Amniotic stem cell (primary cell): Measurements from ENCODE around the gene LAMC3.

Experiments used
- DNase-seq: peaks from one replicate; lab custom pipeline; 2025; lab: John Stamatoyannopoulos, UW

Gene LAMC3

DNA sequence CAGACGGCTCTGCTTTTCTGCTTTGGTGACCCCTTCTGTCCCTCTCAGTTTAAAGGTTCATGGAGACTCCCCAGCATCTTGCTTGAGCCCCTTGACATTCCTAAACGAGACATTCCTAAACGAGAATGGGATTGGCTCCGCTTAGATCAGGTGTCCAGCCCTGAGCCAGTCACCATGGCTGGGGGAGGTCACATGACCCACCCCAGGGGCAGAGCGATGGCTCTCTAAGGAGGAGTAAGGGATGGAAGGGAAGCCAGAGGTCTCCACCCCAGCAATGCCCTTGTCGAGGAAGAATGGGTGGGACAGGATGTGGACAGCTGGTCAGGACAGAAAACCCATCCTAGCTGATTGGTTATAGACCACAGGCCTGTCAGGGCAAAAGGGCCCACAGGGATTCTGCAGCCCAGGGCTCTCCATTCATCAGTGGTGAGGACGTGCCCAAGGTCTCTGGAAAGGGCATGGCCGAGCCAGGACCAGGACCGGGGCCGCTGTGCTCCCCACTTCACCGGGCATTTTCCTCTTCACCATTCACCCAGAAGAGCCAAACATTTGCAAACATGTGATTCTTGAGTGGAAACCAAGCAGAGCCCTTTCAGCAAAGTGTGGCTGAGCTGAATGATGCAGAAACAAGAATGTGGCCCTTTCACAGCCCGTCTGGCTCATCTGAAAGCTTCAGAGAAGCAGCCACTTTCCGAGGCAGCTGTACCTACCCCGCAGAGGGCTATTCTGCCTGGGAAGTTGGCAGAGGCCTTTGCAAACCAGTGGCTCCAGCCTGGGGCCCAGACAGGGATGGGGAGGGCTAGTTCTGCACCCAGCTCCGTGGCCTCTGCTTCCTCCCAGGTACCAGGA is 67.6 kb downstream of the LAMC3 start:
- no peak for DNase-seq

DNA sequence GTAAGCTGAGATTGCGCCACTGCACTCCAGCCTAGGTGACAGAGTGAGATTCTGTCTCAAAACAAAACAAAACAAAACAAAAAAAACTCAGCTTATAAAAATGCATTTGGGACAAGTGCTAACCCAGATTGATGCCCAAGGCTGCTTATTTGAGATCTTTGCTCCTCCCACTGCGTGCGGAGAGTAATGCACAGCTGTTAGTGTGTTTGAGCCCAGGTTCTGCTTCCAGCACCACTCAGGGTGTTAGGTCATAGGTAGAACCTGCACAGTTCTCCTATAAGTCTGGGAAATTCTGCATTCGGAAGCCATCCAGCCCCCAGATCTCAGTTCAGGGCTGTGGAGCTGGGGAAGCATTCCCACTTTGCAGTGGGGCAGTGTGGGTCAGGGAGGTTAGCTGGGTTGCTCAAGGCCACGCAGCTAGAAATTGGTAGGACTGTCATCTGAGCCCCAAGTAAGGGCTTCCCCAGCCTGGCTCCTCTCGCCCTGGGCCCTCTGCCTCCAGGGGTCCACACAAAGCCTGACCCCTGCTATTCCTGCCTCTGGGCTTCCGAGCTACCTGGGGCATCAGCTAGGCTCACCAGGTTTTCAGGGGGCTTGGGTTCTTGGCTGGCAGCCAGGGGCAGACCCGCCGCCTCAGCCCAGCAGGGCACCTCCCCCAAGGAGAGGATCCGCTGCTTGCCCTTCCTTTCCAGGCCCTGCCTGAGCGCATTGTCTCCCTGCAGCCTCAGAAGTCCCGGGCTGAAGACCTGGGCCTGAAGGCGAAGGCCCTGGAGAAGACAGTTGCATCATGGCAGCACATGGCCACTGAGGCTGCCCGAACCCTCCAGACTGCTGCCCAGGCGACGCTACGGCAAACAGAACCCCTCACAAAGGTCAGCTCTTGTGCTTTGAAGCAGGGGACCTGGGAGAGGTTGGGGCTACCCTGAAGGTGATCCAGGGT is 69.7 kb downstream of the LAMC3 start:
- no peak for DNase-seq

DNA sequence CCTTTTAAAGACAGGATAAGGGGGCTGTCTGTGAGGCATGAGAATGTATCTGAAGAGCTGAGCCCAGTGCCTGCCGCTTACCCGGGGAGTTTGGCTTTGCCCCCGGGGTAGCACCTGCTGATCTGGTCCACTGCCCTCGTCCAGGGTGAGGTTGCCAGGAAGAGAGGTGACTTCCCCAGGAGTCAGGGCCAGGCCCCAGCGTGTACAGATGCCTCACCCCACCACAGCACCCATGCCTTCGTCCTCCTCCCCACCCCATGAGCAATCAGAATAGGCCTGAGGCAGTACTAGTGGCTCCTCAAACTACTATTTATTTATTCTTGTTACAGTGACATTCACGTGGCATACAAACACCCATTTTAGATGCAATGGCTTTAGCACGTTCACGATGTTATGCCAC is 71.6 kb downstream of the LAMC3 start:
- DNase-seq: no peak

DNA sequence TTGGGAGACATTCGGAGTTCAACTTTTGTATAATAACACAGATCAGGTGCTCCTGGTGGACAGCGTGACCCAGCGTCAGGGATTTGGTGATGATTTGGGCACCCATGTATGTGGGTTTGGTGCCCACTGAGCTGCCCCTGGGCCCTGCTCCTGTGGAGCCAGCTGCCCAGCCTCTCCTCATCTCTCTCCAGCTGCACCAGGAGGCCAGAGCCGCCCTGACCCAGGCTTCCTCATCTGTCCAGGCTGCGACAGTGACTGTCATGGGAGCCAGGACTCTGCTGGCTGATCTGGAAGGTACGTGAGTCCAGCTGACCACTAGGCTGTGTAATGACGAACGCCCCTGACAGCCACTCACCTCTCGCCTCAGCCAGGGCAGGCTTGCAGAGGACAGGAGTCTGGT is 72.9 kb downstream of the LAMC3 start:
- DNase-seq: no peak

DNA sequence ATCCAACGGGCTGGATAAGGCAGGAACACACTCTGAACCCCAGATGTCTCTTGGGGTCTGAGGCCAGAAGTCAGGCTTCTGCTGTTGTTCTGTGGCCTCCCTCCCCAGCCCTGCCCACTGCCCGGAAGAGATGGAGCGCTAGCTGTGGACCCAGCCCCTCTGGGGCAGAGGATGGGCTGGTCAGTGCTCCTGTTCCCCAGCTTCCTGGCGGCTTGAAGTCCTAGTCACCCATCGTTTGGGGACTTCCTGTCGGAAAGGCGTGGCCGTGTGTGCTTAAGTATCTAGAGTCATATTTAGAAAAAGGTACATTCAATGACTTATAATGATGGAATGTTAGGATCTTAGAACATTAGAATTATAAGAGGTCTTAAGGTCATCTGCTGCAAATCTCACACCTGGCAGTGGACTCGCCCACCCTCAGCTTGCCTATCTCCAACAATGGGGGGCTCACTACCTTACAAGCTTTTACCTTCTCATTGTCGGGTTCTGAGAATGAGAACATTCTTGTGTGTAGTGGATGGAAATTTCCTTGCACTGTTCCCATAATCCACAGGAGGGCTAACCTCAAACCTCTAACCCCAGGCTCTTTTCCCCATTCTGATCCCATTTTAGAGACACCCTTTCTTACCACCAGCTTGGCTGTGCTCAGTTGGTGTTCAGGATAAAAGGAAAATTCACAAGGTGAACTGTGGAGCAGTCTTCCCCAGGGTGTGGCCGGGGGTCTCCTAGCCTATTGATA is 74.0 kb downstream of the LAMC3 start:
- no peak for DNase-seq

DNA sequence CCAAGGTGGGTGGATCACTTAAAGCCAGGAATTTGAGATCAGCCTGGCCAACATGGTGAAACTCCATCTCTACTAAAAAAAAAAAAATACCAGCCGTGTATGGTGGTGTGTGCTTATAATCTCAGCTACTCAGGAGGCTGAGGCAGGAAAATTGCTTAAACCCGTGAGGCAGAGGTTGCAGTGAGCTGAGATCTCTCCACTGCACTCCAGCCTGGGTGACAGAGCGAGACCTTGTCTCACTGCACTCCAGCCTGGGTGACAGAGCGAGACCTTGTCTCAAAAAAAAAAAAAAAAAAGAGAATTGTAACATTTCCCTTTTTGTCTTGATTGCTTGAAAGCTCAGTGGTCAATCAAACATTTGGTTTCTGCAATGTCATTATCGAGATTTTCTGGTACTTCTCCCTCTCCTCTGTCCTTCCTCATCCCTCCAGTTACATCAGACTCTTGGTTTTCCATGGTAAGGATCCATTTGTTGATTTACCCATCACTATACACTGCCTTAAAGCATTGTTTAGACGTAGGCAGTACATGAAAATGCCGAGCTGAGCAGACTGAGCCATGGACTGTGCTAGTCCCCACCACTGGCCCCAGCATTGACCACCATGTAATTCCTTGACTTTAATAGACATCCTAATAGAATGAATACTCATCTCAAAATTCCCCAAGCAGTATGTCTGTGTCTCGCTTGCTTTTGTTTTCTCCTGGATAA is 75.8 kb downstream of the LAMC3 start:
- no peak for DNase-seq

DNA sequence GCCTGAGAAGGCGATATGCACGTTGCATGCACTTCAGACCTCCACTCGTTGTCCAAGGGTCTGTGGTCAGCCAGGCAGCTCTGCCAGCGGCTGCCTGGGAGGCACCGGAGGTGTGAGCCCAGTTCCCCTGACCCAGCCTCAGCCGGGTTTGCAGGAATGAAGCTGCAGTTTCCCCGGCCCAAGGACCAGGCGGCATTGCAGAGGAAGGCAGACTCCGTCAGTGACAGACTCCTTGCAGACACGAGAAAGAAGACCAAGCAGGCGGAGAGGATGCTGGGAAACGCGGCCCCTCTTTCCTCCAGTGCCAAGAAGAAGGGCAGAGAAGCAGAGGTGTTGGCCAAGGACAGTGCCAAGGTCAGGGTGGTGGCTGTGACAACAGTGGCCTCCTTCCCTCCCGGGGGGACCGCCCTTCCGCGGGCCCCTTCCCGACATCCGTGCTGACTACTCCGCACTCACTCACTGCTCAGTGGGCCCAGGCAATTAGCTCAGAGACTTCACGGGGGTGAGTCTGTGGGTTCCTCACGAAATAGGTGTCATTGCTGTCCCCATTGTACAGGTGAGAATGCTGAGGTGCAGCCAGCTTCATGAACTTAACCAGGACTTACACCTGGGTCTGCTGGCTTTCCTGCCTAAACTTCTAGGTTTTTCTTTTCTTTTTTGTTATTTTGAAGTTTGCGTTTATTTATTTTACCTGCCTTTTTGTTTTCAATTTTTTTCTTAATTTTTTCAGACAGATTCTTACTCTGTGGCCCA is 76.6 kb downstream of the LAMC3 start:
- DNase-seq: no peak

DNA sequence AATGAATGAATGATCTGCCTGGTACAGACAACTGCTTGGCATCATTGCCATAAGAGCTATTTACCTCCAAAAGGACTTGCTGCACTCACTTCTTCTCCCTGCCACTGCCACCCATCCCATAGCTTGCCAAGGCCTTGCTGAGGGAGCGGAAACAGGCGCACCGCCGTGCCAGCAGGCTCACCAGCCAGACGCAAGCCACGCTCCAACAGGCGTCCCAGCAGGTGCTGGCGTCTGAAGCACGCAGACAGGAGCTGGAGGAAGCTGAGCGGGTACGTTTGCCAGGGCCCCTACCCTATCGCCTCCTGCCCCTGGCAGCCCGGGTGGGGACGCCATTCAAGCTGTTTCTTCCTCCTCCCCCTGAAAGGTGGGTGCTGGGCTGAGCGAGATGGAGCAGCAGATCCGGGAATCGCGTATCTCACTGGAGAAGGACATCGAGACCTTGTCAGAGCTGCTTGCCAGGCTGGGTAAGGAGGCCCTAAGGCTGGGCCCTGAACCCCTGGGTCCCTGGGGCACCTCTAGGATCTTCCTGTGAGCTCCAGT is 78.5 kb downstream of the LAMC3 start:
- no peak for DNase-seq

DNA sequence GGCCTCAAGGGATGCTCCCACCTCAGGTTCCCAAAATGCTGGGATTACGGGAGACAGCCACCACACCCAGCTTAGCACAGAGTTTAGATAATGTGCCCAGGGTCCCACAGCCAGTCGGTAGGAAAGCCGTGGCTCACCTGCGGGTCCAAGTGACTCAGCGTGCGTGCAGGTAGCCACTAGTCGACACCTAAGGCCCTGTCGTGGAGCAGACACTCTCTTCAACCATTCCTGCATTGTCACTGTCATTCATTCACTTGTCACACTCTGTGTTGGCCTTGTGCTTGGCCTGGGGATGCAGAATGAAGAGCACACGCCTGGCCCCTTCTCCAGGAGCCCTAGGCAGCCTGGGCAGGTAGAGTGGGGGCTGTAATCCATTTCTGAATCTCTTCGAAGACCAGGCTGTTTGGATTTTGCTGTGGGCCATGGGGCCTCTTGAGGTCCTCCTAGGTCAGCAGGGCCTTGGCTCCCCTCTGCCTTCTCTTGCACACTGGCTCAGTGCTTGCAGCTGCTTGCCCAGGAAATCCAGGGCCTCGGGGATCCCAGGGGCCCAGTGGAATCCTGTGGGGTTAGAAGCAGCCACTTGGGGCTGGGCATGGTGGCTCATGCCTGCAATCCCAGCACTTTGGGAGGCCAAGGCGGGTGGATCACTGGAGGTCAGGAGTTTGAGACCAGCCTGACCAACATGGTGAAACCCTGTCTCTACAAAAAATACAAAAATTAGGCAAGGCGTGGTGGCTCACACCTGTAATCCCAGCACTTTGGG is 81.2 kb downstream of the LAMC3 start:
- DNase-seq: no peak

DNA sequence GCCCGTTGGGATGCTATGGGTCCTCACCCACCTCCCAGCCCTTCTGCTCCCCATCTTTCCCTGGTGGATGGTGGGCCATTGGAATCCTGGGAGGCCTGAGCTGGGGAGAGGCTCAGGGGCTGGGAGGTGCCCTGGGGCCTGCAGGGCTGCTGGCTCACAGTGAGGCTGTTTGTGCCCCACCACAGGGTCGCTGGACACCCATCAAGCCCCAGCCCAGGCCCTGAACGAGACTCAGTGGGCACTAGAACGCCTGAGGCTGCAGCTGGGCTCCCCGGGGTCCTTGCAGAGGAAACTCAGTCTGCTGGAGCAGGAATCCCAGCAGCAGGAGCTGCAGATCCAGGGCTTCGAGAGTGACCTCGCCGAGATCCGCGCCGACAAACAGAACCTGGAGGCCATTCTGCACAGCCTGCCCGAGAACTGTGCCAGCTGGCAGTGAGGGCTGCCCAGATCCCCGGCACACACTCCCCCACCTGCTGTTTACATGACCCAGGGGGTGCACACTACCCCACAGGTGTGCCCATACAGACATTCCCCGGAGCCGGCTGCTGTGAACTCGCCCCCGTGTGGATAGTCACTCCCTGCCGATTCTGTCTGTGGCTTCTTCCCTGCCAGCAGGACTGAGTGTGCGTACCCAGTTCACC is 82.5 kb downstream of the LAMC3 start:
- DNase-seq: no peak

DNA sequence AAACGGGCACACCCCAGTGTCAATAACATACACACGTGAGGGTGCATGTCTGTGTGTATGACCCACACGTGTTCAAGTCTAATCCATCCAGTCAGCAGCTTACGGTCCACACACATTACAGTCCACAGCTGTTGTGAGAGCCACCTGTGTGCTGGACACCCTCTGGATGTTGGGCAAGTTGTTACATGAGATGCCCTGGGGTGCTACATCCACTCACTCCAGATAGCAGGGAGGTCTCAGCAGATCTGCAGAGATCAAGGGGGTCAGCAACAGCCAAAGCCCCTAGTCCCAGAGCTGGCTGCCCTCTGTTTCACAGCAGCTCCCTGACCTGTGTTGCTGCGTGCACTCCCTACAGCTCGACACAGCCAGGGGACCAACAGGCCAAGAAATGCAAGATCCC is 83.1 kb downstream of the LAMC3 start:
- DNase-seq: no peak

DNA sequence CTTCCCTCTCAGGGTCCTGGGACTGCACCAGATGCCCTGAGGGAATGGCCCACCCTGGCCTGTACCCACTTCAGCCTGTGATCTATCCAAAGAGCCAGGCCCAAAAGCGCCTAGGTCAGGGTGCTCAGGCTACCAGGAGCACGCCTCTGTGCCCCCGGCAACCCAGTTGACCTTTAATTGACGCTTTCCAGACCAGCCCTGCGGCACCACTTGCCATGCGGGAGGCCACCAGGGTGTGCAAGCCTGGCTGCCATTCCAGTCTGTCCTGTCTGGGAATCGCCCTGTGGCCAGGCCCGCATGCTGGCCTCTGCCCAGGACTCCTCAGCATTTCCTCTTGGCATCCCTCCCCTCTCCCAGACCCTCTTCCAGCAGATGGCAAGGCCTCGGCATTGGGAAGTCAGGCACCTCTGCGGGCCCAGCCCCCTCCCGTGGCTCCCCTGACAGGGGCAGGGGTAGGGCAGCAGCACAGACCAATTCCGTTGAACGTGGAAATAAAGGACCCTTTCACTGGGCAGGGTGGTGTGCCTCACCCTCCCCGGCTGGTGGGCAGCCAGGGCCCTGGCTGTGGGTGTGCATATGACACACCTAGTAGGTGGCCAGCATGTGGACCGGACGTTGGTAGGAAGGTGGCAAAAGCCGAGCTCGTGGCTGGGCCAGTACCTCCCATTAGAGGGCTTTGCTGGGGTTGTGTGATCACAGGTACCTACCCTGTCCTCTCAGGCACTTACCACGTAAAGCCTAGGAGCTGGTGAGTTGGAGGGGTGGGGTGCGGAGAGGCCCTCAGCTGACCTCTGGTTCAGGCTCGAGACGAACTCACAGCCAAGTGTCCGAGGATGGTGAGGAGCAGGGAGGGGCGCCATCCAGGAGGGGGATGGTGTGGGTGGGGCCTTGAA is 83.8 kb downstream of the LAMC3 start:
- DNase-seq: no peak

DNA sequence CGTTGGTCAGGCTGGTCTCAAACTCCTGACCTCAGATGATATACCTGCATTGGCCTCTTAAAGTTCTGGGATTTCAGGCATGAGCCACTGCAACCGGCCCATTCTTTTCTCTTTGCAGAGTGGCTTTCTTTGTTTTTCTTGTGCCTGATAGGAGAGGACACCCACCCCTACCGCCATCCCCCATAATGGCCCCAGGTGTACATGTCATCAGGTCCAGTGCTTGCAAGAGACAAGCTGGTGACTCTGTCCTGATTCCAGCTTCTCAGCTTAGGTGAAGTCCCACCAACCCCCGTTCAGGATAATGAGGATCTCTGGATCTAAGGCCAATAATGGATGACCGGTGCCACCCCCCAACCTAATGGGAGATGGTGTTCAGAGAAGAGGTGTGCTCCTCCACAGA is 85.0 kb downstream of the LAMC3 start:
- DNase-seq: no peak

DNA sequence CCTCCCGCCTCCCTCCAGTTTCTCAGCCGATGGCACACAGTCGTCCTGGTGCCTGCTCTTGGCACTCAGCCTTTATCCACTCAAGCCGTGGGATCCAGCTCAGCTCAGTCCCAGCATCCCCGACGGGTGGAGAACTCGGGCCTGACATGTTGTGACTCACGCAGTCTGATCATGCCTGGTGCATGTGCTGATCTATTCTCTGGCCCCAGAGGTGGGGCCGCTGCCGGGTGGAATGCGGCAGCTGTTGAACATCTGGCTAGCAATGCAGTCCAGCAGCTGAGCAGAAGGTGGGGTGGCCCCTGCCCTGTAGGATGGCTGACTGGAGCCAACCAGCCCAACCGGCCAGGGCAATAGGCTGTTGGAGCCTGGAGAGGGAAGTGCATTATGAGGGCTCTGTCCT is 85.6 kb downstream of the LAMC3 start:
- no peak for DNase-seq

DNA sequence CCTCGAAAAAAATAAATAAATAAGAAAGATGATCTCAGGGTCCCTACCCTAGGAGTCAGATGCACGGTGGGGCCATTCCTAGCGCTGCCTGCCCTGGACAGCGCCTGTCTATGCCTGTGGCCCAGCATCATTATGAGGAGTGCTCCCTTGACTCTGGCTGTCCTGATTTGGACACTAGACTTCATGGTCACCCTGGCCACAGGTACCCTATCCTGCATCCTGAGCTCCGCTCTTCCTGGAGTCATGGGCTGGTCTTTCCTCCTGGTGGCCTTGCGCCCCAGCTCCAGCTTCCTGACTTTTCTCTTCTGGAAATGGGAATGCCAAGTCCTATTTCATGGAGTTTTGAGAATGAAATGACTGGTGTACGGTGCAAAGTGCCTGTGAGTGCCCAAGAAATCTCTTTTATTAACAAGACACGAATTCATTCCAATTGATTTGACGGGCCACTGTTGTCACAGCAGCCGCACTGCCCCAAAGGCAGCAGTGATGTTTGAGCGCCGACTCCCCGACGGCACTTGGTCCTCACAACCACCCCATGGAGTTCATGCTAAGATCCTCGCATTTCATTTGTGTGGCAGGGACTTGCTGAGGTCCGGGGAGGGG is 86.8 kb downstream of the LAMC3 start:
- DNase-seq: no peak

DNA sequence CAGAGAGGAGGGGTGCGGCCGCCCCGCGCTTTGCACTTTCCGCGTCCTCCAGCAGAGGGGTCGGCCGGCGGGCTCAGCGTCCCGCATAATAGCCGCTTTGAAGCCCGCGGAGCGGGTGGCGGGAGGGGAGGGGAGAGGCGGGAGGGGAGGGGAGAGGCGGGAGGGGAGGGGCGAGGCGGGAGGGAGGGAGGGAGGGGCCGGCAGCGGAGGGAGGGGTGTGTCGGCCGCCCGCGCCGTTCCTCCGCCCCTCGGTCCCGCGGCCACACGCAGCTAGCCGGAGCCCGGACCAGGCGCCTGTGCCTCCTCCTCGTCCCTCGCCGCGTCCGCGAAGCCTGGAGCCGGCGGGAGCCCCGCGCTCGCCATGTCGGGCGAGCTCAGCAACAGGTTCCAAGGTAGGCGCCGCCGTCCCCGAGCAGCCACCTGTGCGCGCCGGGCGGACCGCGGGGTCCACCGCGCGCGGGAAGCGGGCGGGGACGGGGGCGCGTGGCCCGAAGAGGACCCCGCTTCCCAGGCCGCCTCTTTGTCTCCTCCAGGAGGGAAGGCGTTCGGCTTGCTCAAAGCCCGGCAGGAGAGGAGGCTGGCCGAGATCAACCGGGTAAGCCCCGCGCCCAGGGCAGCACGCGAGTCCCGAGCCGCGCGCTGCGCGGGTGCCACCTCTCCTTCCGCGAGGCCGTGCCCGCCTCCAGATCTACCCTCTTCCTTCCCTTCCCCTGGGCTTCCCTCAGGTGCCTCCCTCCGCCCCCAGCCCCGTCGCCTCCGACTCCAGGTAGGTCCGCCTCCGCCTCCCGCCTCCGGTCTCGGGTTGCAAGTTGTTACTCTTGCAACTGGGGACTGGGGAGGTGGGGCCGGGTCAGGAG is 87.5 kb downstream of the LAMC3 start, which contains the start of gene AIF1L:
Gene AIF1L (plus strand): TSS at position 263 of the 857 bp plus-strand sequence. CDS start 99 bp downstream, at position 362.
- no peak for DNase-seq
